Medulla oblongata (tissue), 1 donor: ENCODE measurements around the gene TNK1.
"Not testable (repeated sequence)": the region's sequence is repeated elsewhere in the genome, so short reads cannot be mapped to it uniquely, and the experiment has no call there.

Source experiments
- DNase-seq: peaks from one replicate; pipeline ENCODE4 v3.0.0-alpha.2; 2015; ENCODE audit errors: extremely low spot score

The TNK1 gene

DNA sequence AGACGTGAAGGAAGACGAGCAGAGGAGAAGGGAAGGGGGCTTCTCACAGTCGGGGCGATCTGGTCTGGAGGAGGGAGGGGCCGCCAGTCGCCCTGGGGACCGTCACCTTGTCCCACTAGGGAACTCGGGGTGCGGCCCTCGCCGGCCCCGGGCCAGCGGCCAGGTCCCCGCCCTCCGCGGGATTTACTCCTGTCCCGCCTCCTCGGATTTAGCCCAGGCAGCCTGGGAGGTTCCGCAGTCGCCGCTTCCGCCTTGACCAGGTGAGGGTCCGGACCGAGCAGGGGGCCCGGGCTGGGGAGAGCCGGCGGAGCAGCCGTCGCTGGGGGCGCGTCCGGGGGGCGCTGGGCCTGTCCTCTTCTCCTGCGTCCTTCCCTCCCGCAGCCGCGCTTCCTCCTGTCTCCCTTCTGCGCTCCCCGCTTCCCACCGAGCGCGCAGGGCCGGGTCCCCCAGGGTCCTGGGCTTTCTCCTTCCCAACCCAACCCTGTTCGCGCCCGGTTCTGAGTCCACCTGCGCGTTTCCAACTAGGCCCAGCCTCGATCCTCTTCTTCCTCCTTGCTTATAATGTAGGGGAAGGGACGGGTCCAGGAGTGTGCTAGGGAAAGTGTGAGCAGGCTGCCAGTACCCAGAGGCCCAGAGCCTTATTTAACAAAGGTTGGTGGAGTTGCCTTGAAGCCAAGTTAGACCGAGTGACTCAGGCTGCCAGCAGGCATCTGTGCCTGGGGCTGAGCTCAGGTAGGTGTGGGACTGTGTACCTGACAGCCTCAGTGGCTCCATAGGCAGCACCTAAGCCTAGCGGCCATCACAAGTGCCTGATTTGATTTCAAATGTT lies at the start of gene TNK1:
TSS of gene TNK1 (plus strand) at position 235 of the 829 bp plus-strand sequence. CDS start 1,838 bp downstream, outside the sequence.
- DNase-seq: no peak

DNA sequence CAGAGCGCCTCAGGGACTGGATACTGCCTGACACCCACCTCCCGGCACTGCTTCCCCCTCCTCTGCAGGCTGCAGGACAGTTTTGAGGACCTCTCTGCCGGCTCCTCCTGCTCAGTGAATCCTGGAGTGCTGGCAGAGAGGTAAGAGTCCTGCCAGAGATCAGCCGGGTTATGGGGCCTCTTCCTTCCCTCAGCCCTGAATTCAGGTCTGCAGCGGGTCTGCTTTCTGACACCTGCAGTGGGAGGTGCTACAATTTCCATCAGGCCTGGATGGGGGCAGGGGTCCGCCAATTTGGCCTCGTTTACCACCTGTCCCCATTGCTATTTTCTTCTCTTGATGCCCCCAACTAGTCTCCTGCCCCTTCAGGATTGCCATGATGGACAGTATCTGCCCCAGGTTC lies 48.8 kb upstream of the TNK1 start:
- DNase-seq: no peak

DNA sequence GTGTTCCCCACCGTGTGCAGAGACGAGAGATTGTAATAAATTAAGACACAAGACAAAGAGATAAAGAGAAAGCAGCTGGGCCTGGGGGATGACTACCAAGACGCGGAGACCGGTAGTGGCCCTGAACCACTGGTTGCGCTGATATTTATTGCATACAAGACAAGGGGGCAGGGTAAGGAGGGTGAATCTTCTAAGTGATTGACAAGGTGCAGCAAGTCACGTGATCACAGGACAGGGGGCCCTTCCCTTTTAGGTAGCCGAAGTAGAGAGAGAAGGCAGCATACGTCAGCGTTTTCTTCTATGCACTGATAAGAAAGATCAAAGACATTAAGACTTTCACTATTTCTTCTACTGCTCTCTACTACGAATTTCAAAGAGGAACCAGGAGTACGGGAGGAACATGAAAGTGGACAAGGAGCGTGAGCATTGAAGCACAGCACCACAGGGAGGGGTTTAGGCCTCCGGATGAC lies 48.3 kb upstream of the TNK1 start:
- not testable (repeated sequence) for DNase-seq

DNA sequence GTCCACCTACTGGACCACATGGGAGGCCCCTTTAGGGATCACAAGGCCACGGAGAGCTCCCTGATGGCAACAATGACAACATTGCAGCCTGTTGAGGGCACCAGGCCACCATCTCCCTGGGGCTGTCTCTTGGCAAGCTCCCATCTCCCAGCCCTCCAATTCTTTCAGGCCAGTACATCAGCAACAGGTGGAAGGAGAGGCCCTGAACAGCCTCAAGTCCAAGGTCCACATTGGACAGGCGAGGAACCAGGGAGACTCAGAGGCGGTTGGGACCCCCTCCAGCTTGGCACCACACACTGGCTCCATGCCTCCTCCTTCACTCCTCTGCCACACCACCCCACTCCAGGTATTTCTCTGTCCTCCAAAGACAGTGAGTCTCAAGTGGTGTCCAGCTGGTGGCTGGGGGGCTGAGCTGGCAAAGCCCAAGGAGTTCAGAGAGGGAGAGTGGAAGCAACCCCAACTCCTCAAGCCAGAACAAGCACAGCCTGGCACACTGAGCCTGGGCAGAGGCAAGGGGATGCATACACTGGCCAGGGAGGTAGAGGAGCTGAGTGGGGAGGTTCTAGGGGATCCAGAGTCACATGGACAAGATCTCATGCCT lies 45.9 kb upstream of the TNK1 start:
- DNase-seq: no peak

DNA sequence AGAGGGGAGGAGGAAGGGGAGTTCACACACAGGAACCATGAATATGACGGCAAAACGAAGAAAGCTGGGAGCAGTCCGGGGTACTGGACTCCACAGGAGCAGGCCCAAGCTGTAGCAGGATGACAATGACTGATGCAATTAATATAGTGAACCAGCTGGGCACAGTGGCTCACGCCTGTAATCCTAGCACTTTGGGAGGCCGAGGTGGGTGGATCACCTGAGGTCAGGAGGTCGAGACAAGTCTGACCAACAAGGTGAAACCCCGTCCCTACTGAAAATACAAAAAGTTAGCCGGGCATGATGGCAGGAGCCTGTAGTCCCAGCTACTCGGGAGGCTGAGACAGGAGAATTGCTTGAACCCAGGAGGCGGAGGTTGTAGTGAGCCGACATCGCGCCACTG lies 45.1 kb upstream of the TNK1 start:
- DNase-seq: not testable (repeated sequence)

DNA sequence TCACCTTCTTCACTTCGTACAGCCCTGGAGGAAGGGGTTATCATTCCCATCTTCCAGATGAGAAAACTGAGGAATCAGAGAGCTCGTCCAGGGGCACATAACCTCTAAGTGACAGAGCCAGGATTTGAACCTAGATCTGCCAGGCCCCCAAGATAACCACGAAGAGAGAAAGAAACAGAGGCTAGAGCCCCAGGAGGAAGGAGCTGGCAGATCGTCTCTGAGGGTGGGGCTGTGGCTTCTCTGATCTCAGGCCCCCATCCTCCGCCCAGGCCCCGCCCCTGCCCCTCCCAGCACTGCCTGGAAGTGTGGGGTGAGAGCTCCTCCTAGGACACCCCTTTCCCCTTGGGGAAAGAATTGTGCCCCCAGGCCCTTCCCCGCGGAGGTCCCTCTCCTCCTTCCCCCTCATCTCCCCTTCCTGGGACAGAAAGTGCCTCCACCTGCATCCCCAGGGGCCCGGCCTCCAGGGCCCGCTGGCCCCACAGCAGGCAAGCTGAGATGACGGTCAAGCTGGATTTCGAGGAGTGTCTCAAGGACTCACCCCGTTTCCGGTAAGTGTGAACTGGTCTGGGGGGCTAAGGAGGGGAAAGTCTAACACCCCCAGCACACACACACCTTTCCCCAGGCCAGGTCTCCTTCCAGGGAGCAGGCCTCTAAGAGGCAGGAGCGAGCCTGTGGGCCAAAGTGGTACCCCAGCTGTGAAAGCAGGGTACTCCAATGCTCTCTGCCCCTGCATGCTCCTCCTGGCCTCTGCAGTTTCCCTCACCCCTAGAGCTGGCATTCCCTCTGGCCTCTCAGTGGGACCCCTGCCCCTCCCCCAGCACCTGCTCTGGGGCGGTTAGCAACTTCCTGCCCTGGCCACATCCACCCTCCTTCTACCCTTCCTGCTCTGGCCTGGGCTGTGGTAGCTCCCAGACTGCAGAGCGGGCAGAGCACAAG lies 44.4 kb upstream of the TNK1 start, which contains the start of gene ACAP1:
TSS of gene ACAP1 (plus strand) at position 290 of the 936 bp plus-strand sequence. CDS start at position 496, 206 bp downstream.
- DNase-seq: no peak

DNA sequence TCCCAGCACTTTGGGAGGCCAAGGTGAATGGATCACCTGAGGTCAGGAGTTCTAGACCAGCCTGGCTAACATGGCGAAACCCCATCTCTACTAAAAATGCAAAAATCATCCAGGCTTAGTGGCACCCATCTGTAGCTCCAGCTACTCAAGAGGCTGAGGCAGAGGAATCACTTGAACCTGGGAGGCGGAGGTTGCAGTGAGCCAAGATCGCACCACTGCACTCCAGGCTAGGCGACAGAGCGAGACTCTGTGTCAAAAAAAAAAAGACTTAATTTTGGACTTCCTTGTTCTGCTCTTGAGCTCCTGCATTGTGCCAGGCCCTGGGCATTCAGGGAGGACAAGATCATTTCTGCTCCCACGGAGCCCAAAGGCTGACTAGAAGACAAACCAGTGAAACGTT lies 43.3 kb upstream of the TNK1 start:
- DNase-seq: not testable (repeated sequence)

DNA sequence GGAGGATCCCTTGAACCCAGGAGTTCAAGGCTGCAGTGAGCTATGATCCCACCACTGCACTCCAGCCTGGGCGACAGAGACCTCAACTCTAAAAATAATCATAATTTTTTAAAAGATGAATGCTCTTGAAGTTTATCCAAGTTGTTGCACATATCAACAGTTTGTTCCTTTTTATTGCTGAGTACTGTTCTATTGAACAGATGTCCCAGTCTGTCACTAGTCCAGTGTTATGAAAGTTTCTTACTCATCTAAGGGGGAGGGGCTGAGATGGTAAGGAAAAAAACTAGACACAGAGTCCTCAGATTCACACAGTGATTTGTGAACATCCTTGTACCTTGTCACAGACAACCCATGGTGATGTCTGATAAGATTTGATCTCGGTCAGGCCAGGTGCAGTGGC lies 40.7 kb upstream of the TNK1 start:
- DNase-seq: no peak

DNA sequence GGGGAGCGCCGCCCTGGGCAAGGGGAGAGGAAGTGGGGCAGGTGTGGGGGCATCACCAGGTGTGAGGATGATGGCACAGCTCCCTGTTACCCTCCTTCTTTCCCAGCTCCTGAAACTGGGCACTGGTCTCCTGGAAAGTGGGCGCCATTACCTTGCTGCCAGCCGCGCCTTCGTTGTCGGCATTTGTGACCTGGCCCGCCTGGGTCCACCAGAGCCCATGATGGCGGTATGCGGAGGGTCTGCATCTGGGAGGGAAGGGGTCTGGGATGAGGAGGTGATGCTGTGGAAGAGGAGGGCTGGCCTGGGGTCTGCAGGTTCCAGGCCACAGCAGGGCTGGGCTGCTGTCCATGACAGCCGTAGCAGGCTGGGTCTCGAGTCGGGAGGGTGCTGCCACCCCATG lies 39.0 kb upstream of the TNK1 start:
- DNase-seq: no peak

DNA sequence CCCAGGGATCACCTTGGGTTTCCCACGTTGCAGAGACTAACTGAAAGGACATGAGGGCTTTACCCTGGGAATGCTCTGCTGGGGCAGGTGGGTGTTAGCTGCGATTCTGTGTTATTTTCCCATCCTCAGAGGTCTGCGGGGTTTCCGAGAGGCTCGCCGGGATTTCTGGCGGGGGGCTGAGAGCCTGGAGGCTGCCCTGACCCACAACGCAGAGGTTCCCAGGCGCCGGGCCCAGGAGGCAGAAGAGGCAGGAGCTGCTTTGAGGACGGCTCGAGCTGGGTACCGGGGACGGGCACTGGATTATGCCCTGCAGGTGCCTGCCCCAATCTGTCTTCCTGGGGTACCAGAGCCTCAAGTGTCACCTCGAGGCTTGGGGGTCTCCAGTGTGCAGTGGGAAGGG lies 37.6 kb upstream of the TNK1 start:
- no peak for DNase-seq

DNA sequence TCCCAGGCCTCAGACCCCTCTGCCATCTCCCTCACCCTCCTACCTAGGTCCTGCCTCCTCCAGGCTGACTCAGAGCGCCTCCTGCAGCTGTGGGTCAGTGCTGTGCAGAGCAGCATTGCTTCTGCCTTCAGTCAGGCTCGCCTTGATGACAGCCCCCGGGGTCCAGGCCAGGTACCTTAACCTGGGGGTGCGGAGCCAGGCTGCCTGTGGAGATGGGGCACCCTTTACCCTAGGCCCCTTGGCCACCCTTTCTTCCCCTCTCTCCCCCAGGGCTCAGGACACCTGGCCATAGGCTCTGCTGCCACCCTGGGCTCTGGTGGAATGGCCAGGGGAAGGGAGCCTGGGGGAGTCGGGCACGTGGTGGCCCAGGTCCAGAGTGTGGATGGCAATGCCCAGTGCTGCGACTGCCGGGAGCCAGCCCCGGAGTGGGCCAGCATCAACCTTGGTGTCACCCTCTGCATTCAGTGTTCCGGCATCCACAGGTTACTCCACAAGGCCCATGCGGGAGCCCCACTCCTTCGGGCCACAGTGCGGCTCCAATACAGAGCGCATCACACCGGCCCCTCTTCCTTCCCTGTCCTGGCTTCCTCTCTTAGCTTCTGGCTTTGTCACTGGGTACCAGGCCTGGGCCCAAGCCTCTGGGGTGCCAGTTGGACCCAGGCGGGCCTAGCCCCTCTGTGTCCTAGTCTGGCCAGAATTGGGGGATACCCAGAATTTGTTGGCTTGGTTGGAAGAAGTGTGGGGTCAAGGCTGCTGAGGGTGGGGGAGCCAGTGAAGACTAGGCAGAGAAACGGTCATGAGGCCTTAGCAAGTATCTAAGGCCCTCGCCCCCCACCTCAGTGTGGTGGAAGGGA lies 33.9 kb upstream of the TNK1 start:
- DNase-seq: no peak

DNA sequence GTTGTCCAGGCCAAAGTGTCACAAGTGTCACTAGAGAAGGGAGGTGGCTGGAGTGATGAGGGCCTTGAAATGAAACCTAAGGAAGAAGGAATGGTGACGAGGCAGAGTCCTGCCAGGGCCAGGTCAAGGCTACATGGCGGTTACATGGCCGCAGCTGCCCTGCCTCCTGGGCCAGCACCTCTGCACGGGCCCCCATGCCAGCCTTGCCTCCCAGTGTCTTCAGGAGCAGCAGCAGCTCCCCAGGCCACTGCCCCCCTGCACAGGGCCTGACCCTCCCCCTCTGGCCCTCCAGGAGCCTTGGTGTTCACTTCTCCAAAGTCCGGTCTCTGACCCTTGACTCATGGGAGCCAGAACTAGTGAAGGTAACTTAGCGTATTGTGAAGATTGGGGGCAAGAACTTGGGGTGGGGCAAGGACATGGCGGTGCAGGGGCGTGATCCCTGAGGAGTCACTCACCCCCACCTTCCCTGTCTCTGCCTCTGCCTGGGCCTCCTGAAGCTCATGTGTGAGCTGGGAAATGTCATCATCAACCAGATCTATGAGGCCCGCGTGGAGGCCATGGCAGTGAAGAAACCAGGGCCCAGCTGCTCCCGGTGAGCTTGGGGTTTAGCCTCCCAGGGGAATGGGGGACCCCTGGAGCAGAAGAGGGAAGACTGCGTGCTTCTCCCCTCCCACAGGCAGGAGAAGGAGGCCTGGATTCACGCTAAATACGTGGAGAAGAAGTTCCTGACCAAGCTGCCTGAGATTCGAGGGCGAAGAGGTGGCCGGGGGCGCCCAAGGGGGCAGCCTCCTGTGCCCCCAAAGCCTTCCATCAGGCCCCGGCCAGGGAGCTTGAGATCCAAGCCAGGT lies 33.0 kb upstream of the TNK1 start:
- DNase-seq: no peak

DNA sequence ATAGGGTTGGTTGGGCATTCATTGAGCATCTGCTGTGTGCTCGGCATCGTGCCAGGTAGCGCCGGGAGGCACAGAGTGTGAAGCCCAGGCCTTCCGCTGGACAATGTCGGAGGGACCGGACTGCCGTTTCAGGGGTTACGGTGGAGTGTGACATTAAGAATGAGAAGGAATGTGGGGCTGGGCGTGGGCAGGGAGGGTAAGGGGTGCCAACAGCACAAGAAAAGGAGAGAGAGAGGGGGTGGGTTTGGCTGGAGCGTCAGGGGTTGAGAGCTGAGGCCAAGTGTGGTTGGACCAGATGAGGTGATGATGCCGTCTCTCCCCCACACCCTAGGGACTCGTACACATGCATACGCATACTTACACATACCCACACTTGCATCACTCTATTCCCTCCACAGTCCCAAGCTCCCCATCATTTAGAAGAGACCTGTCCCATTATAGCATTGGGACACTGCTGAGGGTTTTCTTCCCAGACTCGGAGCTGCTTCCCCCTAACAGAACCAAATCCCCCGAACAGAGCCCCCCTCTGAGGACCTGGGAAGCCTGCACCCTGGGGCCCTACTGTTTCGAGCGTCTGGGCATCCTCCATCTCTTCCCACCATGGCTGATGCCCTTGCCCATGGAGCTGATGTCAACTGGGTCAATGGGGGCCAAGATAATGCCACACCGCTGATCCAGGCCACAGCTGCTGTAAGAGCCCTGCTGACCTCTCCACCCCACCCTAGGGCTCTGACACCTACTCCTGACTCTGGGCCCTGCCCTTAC lies 32.2 kb upstream of the TNK1 start:
- no peak for DNase-seq

DNA sequence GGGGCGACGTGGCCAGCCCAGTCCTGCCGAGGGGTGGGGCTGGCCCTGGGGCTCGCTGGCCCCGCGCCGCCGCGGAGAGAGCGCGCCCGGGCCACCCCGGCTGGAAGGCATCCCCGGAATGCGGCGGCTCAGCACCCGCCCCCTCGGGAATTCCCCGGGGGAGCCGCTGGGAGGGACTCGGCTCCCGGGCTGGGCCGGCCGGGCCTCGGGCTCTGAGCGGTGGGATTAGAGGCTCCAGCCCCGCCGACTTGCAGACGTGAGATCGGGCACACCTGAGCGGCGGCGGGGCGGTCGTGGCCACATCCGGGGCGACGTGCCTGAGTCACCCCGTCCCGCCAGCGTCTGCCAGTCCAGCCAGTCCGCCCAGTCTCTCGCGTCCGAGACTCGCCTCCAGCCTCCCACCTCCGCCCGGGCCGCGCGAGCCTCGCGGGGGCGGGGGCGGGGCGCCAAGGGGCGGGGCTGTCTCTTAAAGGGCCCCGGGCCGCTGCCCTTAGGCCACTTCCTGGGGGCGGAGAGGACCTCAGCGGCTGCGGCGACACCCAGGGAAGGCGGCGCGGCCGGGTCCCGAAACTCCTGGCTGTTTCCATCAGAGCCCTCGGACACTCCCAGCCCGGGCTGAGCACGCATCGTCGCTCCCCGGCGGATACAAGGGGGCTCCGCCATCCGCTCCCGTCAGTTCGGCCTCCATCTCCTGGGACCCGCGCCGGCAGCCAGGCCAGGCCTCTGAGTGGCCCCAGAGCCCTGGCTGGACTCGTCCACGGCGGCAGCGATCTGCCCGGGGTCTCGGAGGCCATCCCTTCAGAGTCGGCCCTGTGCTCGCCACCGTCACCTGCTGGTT lies 29.0 kb upstream of the TNK1 start, which contains the start of gene KCTD11:
TSS of gene KCTD11 (plus strand) at position 498 of the 838 bp plus-strand sequence.
- peak; percentile 89 for DNase-seq

DNA sequence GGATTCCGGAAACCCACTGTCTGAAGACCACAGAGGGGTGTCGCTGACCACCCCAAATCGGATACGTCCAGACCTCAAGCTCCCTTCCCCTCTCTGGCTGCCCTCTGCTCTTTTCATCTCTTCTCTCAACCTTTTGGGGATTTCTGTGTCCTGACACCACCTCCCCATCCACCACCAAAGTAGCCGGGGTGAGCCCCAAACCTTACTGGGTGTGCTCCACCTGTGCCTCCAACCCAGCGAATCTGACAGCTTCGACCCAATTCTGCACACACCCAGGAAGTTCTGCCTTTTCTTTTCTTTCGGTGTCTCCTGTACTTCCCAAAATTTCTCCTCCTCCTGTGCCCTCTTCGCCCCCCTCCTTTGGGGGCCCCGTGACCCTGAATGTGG lies 28.4 kb upstream of the TNK1 start:
- DNase-seq: no peak

DNA sequence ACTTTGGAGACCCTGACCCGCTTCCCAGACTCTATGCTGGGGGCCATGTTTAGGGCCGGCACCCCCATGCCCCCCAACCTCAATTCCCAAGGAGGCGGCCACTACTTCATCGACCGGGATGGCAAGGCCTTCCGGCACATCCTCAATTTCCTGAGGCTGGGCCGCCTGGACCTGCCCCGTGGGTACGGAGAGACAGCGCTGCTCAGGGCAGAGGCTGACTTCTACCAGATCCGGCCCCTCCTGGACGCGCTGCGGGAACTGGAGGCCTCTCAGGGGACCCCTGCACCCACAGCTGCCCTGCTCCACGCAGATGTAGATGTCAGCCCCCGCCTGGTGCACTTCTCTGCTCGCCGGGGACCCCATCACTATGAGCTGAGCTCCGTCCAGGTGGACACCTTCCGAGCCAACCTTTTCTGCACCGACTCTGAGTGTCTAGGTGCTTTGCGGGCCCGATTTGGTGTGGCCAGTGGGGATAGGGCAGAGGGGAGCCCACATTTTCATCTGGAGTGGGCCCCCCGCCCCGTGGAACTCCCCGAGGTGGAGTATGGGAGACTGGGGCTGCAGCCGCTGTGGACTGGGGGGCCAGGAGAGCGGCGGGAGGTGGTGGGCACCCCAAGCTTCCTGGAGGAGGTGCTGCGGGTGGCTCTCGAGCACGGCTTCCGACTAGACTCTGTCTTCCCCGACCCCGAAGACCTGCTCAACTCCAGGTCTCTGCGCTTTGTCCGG lies 27.8 kb upstream of the TNK1 start:
- DNase-seq: no peak

DNA sequence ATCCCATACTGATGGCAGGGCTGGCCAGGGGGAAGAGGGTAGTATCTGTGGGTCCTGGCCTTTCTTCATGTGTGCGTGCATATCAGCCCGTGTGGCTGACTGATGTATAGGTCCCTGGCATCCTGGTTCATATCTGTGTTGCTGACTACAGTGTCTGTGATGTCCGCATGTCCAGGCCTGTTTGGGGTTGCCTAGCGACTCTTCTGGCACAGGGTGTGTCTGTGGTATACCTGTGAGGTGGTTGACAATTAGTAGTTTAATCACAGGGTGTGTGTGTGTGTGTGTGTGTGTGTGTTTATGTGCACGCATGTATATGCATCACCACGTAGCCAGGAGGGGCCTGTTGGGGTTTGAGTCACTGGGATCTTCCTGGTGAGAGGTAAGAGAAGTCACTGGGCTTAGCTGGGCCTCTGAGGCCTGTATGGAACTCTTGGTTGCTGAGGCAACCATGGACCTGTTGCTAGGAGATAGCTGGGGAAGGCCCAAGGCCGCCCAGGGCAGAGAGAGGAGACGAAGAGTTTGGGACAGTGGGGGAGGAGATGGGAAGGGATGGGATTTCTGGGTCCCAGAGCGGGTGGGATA lies 26.5 kb upstream of the TNK1 start:
- DNase-seq: peak; percentile 43
